T-helper 9 cell (primary cell): ENCODE measurements around the gene C3orf85.

ENCODE experiments used
- DNase-seq: peaks from one replicate; pipeline ENCODE4 v3.0.0-alpha.2; 2020

C3orf85 gene

GRCh38 chr3:109154979-109155378, 18.5 kb downstream of the C3orf85 start:
- DNase-seq, result no peak

DNA sequence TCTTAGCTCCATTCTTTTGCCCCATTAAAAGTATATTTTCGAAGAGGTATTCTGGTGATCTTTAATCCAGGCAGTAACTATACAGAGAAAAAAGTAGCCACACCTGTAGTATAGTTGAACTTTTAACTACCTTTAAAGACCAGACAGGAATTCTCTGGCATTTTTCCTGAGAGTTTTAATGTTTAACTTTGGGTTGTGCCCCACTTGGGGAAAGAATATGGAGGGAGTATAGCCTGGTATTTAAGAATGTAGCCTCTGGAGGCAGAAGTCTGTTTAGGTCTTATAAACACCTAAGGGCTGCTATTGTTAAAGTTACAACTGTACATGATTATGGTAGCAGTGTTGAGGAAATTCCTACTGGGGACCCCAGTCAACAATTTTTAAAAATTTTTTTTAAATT, 19.3 kb downstream of the C3orf85 start:
- DNase-seq, result no peak

DNA sequence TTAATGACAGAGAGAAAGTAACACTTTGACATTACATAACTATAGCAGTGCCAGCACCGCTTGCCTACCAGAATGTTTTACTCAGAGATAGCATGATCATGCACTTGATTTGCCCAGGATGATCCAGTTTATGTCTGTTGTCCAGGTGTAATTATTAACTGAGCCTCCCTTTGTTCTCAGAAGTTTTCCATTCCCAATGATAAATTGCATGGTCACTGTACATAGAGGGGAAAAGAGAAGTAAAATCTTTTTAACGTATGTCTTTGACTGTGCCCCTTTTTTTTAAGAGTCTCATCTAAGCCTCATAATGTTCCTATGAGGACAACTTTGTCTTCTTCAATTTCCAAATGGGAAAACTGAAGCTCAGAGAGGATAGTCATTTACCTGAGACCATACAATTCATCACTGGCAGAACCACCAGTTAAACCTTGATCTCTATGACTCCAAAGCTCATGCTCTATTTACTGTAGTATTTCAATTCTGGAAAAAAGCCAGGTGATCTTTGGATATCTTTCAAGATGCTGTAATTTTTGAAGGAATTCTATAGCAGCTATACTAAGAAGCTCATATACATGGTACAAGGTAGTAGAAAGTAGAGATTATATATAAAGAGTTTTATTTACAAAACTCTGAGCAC, 25.1 kb downstream of the C3orf85 start:
- no peak for DNase-seq

- DNase-seq, result no peak
Measured at GRCh38 chr3:109165905-109166304, 29.4 kb downstream of the C3orf85 start.

DNA sequence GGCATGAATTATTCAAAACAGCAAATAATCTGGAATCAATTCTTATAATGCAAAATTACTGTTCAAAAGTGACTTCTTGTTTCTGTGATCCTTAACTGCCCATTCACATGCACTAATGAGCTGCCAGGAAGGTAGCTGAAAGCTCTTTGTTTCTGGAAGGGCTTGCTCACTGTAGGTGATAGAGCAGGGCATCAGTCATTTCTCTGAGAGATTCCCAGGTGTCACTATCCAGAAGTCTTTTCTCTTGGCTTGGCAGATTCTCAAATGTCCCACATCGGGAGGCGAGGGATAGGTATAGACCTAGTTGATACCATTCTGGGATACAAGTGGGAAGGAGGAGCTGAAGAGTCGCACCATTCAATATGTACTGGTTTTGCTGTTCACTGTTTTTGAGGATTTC, 35.0 kb downstream of the C3orf85 start:
- no peak for DNase-seq

DNA sequence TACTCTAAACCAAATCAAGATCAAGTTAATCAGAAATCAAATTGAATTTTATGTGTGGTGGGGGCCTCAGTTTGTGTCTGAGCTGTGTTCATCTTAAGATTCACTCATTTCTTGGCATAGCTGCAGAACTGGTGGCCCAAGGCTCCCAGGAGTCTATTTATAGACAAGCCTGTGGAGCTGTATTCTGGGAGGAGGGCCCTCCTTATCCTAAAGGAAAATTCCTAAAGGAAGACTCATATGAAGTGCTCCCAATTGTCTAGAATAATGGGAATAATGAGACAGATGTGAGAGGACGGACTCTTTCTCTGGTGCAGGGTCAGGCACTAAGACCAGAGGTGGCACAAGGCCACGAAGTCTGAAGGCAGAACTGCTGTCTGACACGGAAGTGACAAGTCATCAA, 38.9 kb downstream of the C3orf85 start:
- no peak for DNase-seq

GRCh38 chr3:109176726-109177125, 40.2 kb downstream of the C3orf85 start:
- no peak for DNase-seq

GRCh38 chr3:109177908-109178307, 41.4 kb downstream of the C3orf85 start:
- no peak for DNase-seq

GRCh38 chr3:109178708-109179107, 42.2 kb downstream of the C3orf85 start:
- no peak for DNase-seq

DNA sequence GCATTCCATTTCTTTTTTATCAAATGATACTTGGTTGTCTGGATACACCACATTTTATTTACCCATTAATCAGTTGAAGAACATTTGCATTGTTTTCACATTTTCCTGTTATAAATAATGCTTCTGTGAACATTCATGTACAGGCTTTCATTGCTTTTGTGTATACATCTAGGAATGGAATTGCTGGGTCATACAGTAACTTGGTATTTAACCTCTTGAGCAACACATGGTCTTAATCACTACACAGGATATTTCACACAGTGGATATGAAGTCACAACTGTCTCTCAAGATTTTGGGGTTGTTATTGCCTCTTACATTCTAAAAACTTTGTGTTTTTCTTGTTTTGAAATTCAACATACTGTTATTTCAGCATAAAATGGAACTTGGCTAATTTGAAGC, 48.2 kb downstream of the C3orf85 start:
- DNase-seq, result no peak

DNA sequence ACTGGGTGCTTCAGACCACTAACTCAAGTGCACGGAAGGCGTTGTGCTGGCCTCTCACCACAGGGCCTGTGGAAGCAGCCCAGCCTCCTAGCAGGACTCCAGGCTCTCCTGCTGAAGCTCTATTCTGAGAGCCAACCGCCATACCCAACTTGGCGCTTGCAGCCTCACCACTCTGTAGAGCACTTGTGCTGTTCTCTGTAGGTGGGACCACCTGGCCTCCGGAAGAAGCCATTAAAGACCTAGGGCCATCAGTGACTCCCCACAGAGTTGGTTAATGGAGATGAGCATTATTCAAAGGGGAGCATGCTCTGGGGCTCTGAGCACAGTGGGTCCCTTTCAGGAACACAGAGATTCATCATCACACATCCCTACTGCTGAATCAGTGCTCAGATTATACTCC, 50.9 kb downstream of the C3orf85 start:
- no peak for DNase-seq

GRCh38 chr3:109188741-109189140, 52.2 kb downstream of the C3orf85 start:
- no peak for DNase-seq

- no peak for DNase-seq
Measured at GRCh38 chr3:109191421-109191820, 54.9 kb downstream of the C3orf85 start.

DNA sequence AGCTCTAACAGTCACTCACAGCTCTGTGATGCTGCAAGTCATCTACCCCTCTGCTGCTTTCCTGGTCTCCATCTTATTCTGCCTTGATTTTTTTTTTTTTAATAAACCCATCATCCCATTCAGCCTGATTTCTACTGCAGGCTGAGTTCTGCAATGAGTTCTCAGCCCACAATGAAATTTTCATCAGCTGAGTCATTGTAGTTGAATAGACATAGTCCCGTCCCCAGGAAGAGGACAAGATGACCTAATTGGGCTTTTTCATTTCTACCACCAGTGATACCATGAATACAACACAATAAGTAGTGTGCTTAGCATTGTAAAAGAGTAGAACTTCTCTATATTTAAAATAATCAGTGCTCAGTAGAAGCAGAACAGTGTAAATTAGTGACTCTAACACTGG, 59.3 kb downstream of the C3orf85 start:
- no peak for DNase-seq
